Upper lobe of right lung (tissue), 1 donor: ENCODE results near the gene ARHGAP22. TPM values are rescaled to one million over a fixed set of nuclear protein-coding genes. Genes with fewer than 3 reads are reported as not detected.

Source experiments
- ATAC-seq: fragments of 200-7000 bp; cut with Tn5 transposase; one replicate; pipeline ENCODE4 v1.9.1; 2020; ENCODE audit warnings: mild to moderate bottlenecking, moderate library complexity
- DNase-seq: peaks from one replicate; pipeline ENCODE4 v3.0.0-alpha.2; 2020
- H3K27ac ChIP-seq: fragments of 200-600 bp; one replicate; pipeline ENCODE4 v1.8.0; 2022
- H3K27me3 ChIP-seq: fragments of 200-600 bp; one replicate; pipeline ENCODE4 v1.8.0; 2022; ENCODE audit warnings: mild to moderate bottlenecking
- H3K36me3 ChIP-seq: fragments of 200-600 bp; one replicate; pipeline ENCODE4 v1.8.0; 2022
- H3K4me1 ChIP-seq: fragments of 200-600 bp; one replicate; pipeline ENCODE4 v1.8.0; 2022
- H3K4me3 ChIP-seq: fragments of 200-600 bp; one replicate; pipeline ENCODE4 v1.8.0; 2022; ENCODE audit warnings: mild to moderate bottlenecking
- H3K9me3 ChIP-seq: fragments of 200-600 bp; one replicate; pipeline ENCODE4 v1.8.0; 2022
- CTCF ChIP-seq: fragments of 200-600 bp; IDR thresholded peaks from one replicate; pipeline ENCODE4 v1.8.0; 2022; ENCODE audit warnings: antibody characterized with exemption
- intact Hi-C: fragments of 100-400 bp; cut with DNase I; formaldehyde crosslinking; loops from one replicate; pipeline ENCODE4 v1.11.0; 2022
- total RNA-seq: library from RNA; stranded (reverse); fragmentation: NEBNext Ultra II Directional; extraction: Animal tissue kit (Norgen Biotek cat#: 25700); gene quantifications from one replicate; pipeline ENCODE4 v1.2.1, GENCODE V29; 2021
- donor health status: DM: no; HTN: yes; CAD: no; lungs with severe emphysema.

ARHGAP22 gene
- total RNA-seq, 1 donor from 2014 or later, result 6.8 TPM

GRCh38 chr10:48491392-48492139 is 113.3 kb downstream of the ARHGAP22 start:
- peak; percentile 30 for DNase-seq
- Histone ChIP-seq H3K36me3 (no peaks in the 10 kb centered on the region), H3K4me3 (no peak overlapping the region), H3K27me3 (no peaks in the 10 kb centered on the region), H3K4me1 (no peaks in the 10 kb centered on the region), H3K27ac (no peak overlapping the region), H3K9me3 (no peaks in the 10 kb centered on the region)
- no peak for TF ChIP-seq CTCF
- ATAC-seq, result no peak
- intact Hi-C loops, result no loop called here

GRCh38 chr10:48490946-48491345 is 113.9 kb downstream of the ARHGAP22 start:
- DNase-seq (peak; percentile 39), ATAC-seq (no peak)
- Histone ChIP-seq H3K27ac (no peak overlapping the region), H3K9me3 (no peaks in the 10 kb centered on the region), H3K27me3 (no peaks in the 10 kb centered on the region), H3K36me3 (no peaks in the 10 kb centered on the region), H3K4me3 (no peak overlapping the region), H3K4me1 (no peaks in the 10 kb centered on the region)
- intact Hi-C loops, result no loop called here
- TF ChIP-seq CTCF, result no peak

GRCh38 chr10:48490571-48490940 is 114.3 kb downstream of the ARHGAP22 start:
- Histone ChIP-seq H3K36me3 (no peaks in the 10 kb centered on the region), H3K27ac (no peak overlapping the region), H3K4me3 (no peak overlapping the region), H3K4me1 (no peaks in the 10 kb centered on the region), H3K9me3 (no peaks in the 10 kb centered on the region), H3K27me3 (no peaks in the 10 kb centered on the region)
- intact Hi-C loops, result no loop called here
- no peak for DNase-seq
- ATAC-seq, result no peak
- TF ChIP-seq CTCF, result no peak

- H3K4me3 ChIP-seq, result no peak overlapping the region
- no peak for DNase-seq
- no peaks in the 10 kb centered on the region for H3K9me3 ChIP-seq
- H3K4me1 ChIP-seq, result no peaks in the 10 kb centered on the region
- intact Hi-C loops, result no loop called here
- no peak for TF ChIP-seq CTCF
- no peak for ATAC-seq
- no peaks in the 10 kb centered on the region for H3K36me3 ChIP-seq
- no peaks in the 10 kb centered on the region for H3K27me3 ChIP-seq
- H3K27ac ChIP-seq, result no peak overlapping the region
These were observed 115.8 kb downstream of the ARHGAP22 start for GRCh38 chr10:48489099-48489498.

- intact Hi-C loops, result no loop called here
- H3K27me3 ChIP-seq, result no peaks in the 10 kb centered on the region
- no peak for TF ChIP-seq CTCF
- no peaks in the 10 kb centered on the region for H3K36me3 ChIP-seq
- H3K27ac ChIP-seq, result no peak overlapping the region
- no peaks in the 10 kb centered on the region for H3K9me3 ChIP-seq
- H3K4me3 ChIP-seq, result no peak overlapping the region
- DNase-seq, result no peak
- ATAC-seq, result no peak
- H3K4me1 ChIP-seq, result no peaks in the 10 kb centered on the region
These were observed 117.6 kb downstream of the ARHGAP22 start for GRCh38 chr10:48487244-48487643.

- no peak for TF ChIP-seq CTCF
- H3K9me3 ChIP-seq, result no peaks in the 10 kb centered on the region
- ATAC-seq, result no peak
These were observed 119.2 kb downstream of the ARHGAP22 start for GRCh38 chr10:48485711-48486110.

More at GRCh38 chr10:48485711-48486110, 119.2 kb downstream of the ARHGAP22 start:
- H3K4me1 ChIP-seq, result no peaks in the 10 kb centered on the region
- intact Hi-C loops, result no loop called here
- no peaks in the 10 kb centered on the region for H3K27me3 ChIP-seq
- DNase-seq, result no peak
- H3K27ac ChIP-seq, result no peak overlapping the region
- H3K36me3 ChIP-seq, result no peaks in the 10 kb centered on the region
- H3K4me3 ChIP-seq, result no peak overlapping the region
